Measurements from ENCODE around the gene SPINT2. TPM values are rescaled to one million over a fixed set of nuclear protein-coding genes. Genes with fewer than 3 reads are reported as not detected.

SPINT2 gene
- total RNA-seq, 4 donors from 2014 or later, result 11.8 to 72.8 (median 29.4) TPM

DNA sequence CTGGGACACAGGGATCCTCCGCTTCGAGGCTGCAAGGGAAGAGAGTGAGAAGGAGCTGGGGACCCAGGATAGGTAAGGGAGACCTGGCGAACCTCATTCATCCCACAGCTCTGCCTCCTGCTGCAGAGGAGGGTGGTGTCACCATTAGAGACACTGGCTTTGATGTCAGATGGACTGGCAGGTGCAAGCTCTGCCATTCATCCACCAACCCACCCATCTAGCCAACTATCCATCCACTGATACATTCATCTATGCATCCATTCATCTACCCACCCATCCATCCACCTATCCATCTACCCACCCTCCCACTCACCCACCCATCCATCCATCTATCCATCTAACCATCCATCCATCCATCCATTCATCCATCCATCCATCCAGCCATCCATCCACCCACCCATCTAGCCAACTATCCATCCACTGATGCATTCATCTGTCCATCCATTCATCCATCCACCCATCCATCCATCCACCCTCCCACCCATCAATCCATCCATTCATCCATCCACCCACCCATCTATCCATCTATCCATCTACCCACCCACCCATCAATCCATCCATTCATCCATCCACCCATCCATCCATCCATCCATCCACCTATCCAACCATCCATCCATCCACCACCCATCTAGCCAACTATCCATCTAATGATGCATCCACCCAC lies 45.4 kb downstream of the SPINT2 start:
- Histone ChIP-seq H3K36me3 (no peaks in the 10 kb centered on the region), H3K9me3 (no peaks in the 10 kb centered on the region), H3K27me3 (no peaks in the 10 kb centered on the region), H3K4me1 (no peaks in the 10 kb centered on the region), H3K4me3 (no peak overlapping the region), H3K27ac (no peak overlapping the region)
- TF ChIP-seq, protein P1, sequence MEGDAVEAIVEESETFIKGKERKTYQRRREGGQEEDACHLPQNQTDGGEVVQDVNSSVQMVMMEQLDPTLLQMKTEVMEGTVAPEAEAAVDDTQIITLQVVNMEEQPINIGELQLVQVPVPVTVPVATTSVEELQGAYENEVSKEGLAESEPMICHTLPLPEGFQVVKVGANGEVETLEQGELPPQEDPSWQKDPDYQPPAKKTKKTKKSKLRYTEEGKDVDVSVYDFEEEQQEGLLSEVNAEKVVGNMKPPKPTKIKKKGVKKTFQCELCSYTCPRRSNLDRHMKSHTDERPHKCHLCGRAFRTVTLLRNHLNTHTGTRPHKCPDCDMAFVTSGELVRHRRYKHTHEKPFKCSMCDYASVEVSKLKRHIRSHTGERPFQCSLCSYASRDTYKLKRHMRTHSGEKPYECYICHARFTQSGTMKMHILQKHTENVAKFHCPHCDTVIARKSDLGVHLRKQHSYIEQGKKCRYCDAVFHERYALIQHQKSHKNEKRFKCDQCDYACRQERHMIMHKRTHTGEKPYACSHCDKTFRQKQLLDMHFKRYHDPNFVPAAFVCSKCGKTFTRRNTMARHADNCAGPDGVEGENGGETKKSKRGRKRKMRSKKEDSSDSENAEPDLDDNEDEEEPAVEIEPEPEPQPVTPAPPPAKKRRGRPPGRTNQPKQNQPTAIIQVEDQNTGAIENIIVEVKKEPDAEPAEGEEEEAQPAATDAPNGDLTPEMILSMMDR (IDR thresholded peaks at IDR 0.05), result no peak
- TF ChIP-seq POLR2A (IDR thresholded peaks at IDR 0.05), result no peak
- DNase-seq, result no peak
- intact Hi-C loops (cut with DNase I; ENCODE audit: low total_unique reads), result no loop called here

DNA sequence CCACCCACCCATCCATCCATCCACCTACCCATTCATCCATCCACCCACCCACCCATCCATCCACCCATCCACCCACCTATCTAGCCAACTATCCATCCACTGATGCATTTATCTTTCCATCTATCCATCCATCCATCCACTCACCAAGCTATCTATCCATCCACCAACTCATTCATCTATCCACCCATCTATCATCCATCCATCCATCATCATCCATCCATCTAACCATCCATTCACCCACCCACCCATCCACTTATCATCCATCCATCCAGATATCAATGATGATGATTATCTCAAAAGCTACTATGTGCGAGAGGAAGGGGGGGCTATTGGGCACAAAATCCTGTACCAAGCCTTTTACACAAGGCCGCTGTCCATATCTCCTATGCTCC lies 45.9 kb downstream of the SPINT2 start:
- Histone ChIP-seq H3K27ac (no peak overlapping the region), H3K4me1 (peaks cover 0 to 3% of the 10 kb centered on the region in 2 donors), H3K27me3 (no peaks in the 10 kb centered on the region), H3K36me3 (no peaks in the 10 kb centered on the region), H3K9me3 (no peaks in the 10 kb centered on the region), H3K4me3 (no peak overlapping the region)
- TF ChIP-seq, protein P1 (IDR thresholded peaks at IDR 0.05), result no peak
- no peak for TF ChIP-seq POLR2A (IDR thresholded peaks at IDR 0.05)
- DNase-seq, result no peak
- intact Hi-C loops (cut with DNase I; ENCODE audit: low total_unique reads), result no loop called here

DNA sequence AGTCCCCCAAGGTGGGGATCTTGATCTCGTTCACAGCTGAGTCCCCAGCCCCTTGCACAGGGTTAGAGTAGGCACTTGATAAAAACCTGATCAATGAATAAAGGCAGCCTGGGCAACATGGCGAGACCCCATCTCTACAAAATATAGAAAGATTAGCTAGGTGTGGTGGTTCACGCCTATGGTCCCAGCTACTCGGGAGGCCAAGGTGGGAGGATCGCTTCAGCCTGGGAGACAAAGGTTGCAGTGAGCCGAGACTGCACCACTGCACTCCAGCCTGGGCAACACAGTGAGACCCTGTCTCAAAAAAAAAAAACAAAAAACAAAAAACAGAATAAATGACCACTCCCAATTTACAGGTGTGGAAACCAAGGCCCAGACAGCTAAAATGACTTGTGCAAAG lies 46.6 kb downstream of the SPINT2 start:
- Histone ChIP-seq H3K4me3 (no peak overlapping the region), H3K9me3 (no peaks in the 10 kb centered on the region), H3K36me3 (no peaks in the 10 kb centered on the region), H3K27ac (no peak overlapping the region), H3K27me3 (peaks cover 0 to 3% of the 10 kb centered on the region in 2 donors), H3K4me1 (peaks cover 0 to 5% of the 10 kb centered on the region in 2 donors)
- TF ChIP-seq POLR2A (IDR thresholded peaks at IDR 0.05), result no peak
- TF ChIP-seq, protein P1 (IDR thresholded peaks at IDR 0.05), result no peak
- DNase-seq, result no peak
- intact Hi-C loops (cut with DNase I; ENCODE audit: low total_unique reads), result no loop called here

DNA sequence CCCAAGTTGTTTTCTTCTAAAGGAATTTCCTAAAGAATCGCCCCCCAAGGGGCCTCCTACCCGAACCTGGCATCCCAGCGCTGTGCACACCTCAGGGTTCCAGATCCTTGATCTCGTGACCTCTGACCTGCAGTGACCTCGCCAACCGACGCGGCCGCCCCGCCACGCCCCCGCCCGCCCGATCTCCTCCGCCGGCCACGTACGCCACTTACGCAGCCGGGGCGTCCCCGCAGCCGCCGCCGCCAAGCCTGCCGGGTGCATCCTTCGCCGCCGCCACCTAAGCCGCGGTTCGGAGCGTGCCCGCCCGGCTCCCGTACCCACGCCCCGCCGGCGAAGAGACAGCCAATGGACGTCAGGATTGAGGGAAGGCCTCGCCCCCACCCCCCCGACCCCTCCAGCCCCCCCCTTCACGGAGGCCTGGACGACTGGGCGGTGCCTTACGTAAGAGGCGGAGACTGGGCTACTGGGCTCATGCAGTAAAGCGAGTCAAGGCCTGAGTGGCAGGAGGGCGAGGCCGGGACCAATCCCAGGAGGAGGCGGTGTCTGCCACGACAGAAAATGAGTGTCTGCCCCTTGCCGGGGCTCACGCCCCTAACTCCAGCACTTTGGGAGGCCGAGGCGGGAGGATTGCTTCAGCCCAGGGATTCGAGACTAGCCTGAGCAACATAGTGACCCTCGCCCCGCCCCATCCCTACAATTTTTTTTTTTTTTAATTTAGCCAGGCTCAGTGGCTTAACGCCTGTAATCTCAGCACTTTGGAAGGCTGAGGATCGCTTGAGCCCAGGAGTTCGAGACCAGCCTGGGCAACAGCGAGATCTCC lies 51.5 kb downstream of the SPINT2 start, which contains the start of gene YIF1B:
TSS of gene YIF1B (minus strand) at position 291 of the 820 bp plus-strand sequence. CDS start at position 261, 30 bp downstream.
- peaks cover 0 to 5% of the 10 kb centered on the region in 2 donors for H3K4me1 ChIP-seq
- no peaks in the 10 kb centered on the region for H3K9me3 ChIP-seq
- DNase-seq, result peak; percentile 96 to 97
- peak within 1 kb of the TSS; percentile 80 to 87 for H3K27ac ChIP-seq
- intact Hi-C loops (cut with DNase I; ENCODE audit: low total_unique reads), result no loop called here
- H3K27me3 ChIP-seq, result peaks cover 0 to 3% of the 10 kb centered on the region in 2 donors
- peak within 1 kb of the TSS; percentile 66 for H3K4me3 ChIP-seq
- TF ChIP-seq, protein P1 (IDR thresholded peaks at IDR 0.05), result peak in 1 of 4 experiments; percentile 7
- peak; percentile 28 to 43 for TF ChIP-seq POLR2A (IDR thresholded peaks at IDR 0.05)
- H3K36me3 ChIP-seq, result no peaks in the 10 kb centered on the region
